ENCODE results near the gene ACVR1. TPM values are rescaled to one million over a fixed set of nuclear protein-coding genes. Genes with fewer than 3 reads are reported as not detected.
"Not testable (repeated sequence)": the region's sequence is repeated elsewhere in the genome, so short reads cannot be mapped to it uniquely, and the experiment has no call there.

The ACVR1 gene
- total and polyA plus RNA-seq, 2 of the 13 experiments (the other 11 are each of a cell fraction or from before 2014, with no cell fraction given) = 2.3 to 5.4 TPM

- H3K4me3 ChIP-seq (replicated peaks in 1 of 3; ENCODE audit: insufficient read depth in 1 of 3, low read depth in 2 of 3, low read length in 3 of 3); H3K27ac ChIP-seq (ENCODE audit: extremely low read length, insufficient read depth, low read length); H3K27me3 ChIP-seq (ENCODE audit: control insufficient read depth in 1 of 2, insufficient read depth in 2 of 2, low read length in 2 of 2); H3K9ac ChIP-seq (ENCODE audit: insufficient read depth, low read depth, low read length); DNase-seq (ENCODE audit: low spot score); H3K4me1 ChIP-seq (ENCODE audit: insufficient read depth, low read length); H3K9me3 ChIP-seq (ENCODE audit: low read length); intact Hi-C loops (cut with micrococcal nuclease; ENCODE audit: unreplicated experiment); POLR2A ChIA-PET; H3K36me3 ChIP-seq (replicated peaks in 1 of 2; ENCODE audit: control insufficient read depth in 1 of 2, insufficient read depth in 2 of 2, low read length in 2 of 2); BruUV-seq (replicated peaks); CTCF ChIA-PET (ENCODE audit: low intra/inter-chr PET ratio, low total read pairs); FAIRE-seq; H3K79me2 ChIP-seq (ENCODE audit: insufficient read depth, low read length); ATAC-seq; H3K4me2 ChIP-seq (ENCODE audit: low read depth, low read length); in situ Hi-C loops (cut with HindIII; ENCODE audit: extremely low pct_ligation_motif_present, low pct_unique_long_range_greater_than_20kb); H4K20me1 ChIP-seq (ENCODE audit: insufficient read depth, low read length); H2AFZ ChIP-seq (ENCODE audit: low read length): not testable (repeated sequence)
- WGBS (ENCODE audit: low lambda C conversion rate) = 30% methylated on average over 5 of the region's 5 CpGs
- peak; percentile 44; the same call in 1 of the 2 replicates for TF ChIP-seq ZNF121 (CRISPR knock-in tag; IDR thresholded peaks at IDR 0.05)
- TF ChIP-seq ZNF770 (CRISPR knock-in tag; IDR thresholded peaks at IDR 0.05) = peak; percentile 52; the same call in 1 of the 2 replicates
Observed at GRCh38 chr2:157884533-157884932, 8.4 kb upstream of the ACVR1 start.

GRCh38 chr2:157880927-157881326 lies 4.8 kb upstream of the ACVR1 start:
- POLR2A ChIA-PET = no interaction called here
- FAIRE-seq = no peak
- Histone ChIP-seq H4K20me1 (ENCODE audit: insufficient read depth, low read length) (no peaks in the 10 kb centered on the region), H3K27ac (ENCODE audit: extremely low read length, insufficient read depth, low read length) (no peak overlapping the region), H3K4me3 (replicated peaks in 1 of 3; ENCODE audit: insufficient read depth in 1 of 3, low read depth in 2 of 3, low read length in 3 of 3) (no peak overlapping the region), H3K4me2 (ENCODE audit: low read depth, low read length) (no peak overlapping the region), H2AFZ (ENCODE audit: low read length) (no peak overlapping the region), H3K9me3 (ENCODE audit: low read length) (no peaks in the 10 kb centered on the region), H3K4me1 (ENCODE audit: insufficient read depth, low read length) (peaks cover 15% of the 10 kb centered on the region), H3K36me3 (replicated peaks in 1 of 2; ENCODE audit: control insufficient read depth in 1 of 2, insufficient read depth in 2 of 2, low read length in 2 of 2) (no peaks in the 10 kb centered on the region), H3K9ac (ENCODE audit: insufficient read depth, low read depth, low read length) (no peak overlapping the region), H3K27me3 (ENCODE audit: control insufficient read depth in 1 of 2, insufficient read depth in 2 of 2, low read length in 2 of 2) (peaks cover 0 to 13% of the 10 kb centered on the region in 2 experiments; a peak in 1 of 5 replicates), H3K79me2 (ENCODE audit: insufficient read depth, low read length) (no peaks in the 10 kb centered on the region)
- no peak for ATAC-seq
- 12% methylated on average over 3 of the region's 3 CpGs for WGBS (ENCODE audit: low lambda C conversion rate)
- intact Hi-C loops (cut with micrococcal nuclease; ENCODE audit: unreplicated experiment) (no loop called here), in situ Hi-C loops (cut with HindIII; ENCODE audit: extremely low pct_ligation_motif_present, low pct_unique_long_range_greater_than_20kb) (no loop called here)
- DNase-seq (ENCODE audit: low spot score) = no peak
- CTCF ChIA-PET (ENCODE audit: low intra/inter-chr PET ratio, low total read pairs) = no interaction called here
- no TSS peak for BruUV-seq (replicated peaks)
- TF ChIP-seq ZNF629 (CRISPR knock-in tag; conservative IDR thresholded peaks at IDR 0.05) (peak; percentile 63; the same call in 1 of the 2 replicates), ZNF24 (IDR thresholded peaks at IDR 0.05) (no peak), TOE1 (CRISPR knock-in tag; IDR thresholded peaks at IDR 0.05) (no peak), ARHGAP35 (CRISPR knock-in tag; IDR thresholded peaks at IDR 0.05; ENCODE audit: borderline replicate concordance) (no peak), MIXL1 (CRISPR knock-in tag; IDR thresholded peaks at IDR 0.05) (no peak), FOSL2 (CRISPR knock-in tag; IDR thresholded peaks at IDR 0.05) (peak; percentile 38; the same call in 1 of the 2 replicates), ZNF30 (CRISPR knock-in tag; IDR thresholded peaks at IDR 0.05) (no peak), ZNF605 (CRISPR knock-in tag; IDR thresholded peaks at IDR 0.05) (no peak), ZNF670 (CRISPR knock-in tag; IDR thresholded peaks at IDR 0.05; ENCODE audit: borderline replicate concordance) (no peak)
- TF ChIP-seq, protein P1, sequence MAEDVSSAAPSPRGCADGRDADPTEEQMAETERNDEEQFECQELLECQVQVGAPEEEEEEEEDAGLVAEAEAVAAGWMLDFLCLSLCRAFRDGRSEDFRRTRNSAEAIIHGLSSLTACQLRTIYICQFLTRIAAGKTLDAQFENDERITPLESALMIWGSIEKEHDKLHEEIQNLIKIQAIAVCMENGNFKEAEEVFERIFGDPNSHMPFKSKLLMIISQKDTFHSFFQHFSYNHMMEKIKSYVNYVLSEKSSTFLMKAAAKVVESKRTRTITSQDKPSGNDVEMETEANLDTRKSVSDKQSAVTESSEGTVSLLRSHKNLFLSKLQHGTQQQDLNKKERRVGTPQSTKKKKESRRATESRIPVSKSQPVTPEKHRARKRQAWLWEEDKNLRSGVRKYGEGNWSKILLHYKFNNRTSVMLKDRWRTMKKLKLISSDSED (CRISPR knock-in tag; IDR thresholded peaks at IDR 0.05) = no peak
- TF ChIP-seq, protein P2, sequence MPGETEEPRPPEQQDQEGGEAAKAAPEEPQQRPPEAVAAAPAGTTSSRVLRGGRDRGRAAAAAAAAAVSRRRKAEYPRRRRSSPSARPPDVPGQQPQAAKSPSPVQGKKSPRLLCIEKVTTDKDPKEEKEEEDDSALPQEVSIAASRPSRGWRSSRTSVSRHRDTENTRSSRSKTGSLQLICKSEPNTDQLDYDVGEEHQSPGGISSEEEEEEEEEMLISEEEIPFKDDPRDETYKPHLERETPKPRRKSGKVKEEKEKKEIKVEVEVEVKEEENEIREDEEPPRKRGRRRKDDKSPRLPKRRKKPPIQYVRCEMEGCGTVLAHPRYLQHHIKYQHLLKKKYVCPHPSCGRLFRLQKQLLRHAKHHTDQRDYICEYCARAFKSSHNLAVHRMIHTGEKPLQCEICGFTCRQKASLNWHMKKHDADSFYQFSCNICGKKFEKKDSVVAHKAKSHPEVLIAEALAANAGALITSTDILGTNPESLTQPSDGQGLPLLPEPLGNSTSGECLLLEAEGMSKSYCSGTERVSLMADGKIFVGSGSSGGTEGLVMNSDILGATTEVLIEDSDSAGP (CRISPR knock-in tag; IDR thresholded peaks at IDR 0.05; ENCODE audit: borderline replicate concordance) = no peak
- TF ChIP-seq, protein P3, sequence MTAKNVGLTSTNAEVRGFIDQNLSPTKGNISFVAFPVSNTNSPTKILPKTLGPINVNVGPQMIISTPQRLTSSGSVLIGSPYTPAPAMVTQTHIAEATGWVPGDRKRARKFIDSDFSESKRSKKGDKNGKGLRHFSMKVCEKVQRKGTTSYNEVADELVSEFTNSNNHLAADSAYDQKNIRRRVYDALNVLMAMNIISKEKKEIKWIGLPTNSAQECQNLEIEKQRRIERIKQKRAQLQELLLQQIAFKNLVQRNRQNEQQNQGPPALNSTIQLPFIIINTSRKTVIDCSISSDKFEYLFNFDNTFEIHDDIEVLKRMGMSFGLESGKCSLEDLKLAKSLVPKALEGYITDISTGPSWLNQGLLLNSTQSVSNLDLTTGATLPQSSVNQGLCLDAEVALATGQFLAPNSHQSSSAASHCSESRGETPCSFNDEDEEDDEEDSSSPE (CRISPR knock-in tag; IDR thresholded peaks at IDR 0.05) = no peak
